ENCODE results near the gene INPPL1.

INPPL1 gene

GRCh38 chr11:72220696-72221363 is 3.7 kb upstream of the INPPL1 start:
- H3K4me1 ChIP-seq (ENCODE audit: insufficient read depth, low read length): peaks cover 16% of the 10 kb centered on the region
- DNase-seq (no peak), ATAC-seq (ENCODE audit: insufficient read depth, low read depth) (no peak)
- no peaks in the 10 kb centered on the region; the same call in 1 of the 2 replicates for H3K36me3 ChIP-seq (ENCODE audit: insufficient read depth, low read length)
- TF ChIP-seq CTCF (IDR thresholded peaks at IDR 0.05; ENCODE audit: borderline replicate concordance, extremely low read depth, low read length, poor library complexity, severe bottlenecking) (no peak), EZH2 (IDR thresholded peaks at IDR 0.05; ENCODE audit: borderline replicate concordance, low read depth, low read length, severe bottlenecking) (no peak)
- H3K9me3 ChIP-seq (ENCODE audit: insufficient read depth, low read length, severe bottlenecking): no peaks in the 10 kb centered on the region
- H3K4me3 ChIP-seq (ENCODE audit: low read depth in 1 of 2, low read length in 2 of 2): no peak overlapping the region
- H3K9ac ChIP-seq (ENCODE audit: low read depth, low read length): no peak overlapping the region
- H3K27ac ChIP-seq (ENCODE audit: low read length): no peak overlapping the region
- no peak overlapping the region for H2AFZ ChIP-seq (ENCODE audit: low read depth, low read length)
- H4K20me1 ChIP-seq (ENCODE audit: insufficient read depth, low read length): no peaks in the 10 kb centered on the region
- H3K27me3 ChIP-seq (ENCODE audit: insufficient read depth, low read length, poor library complexity): peaks cover 16% of the 10 kb centered on the region
- H3K4me2 ChIP-seq (ENCODE audit: insufficient read depth, low read length): no peak overlapping the region
- H3K79me2 ChIP-seq (ENCODE audit: insufficient read depth, low read length): peaks cover 21% of the 10 kb centered on the region

GRCh38 chr11:72221386-72222075 is 3.0 kb upstream of the INPPL1 start:
- H3K4me1 ChIP-seq (ENCODE audit: insufficient read depth, low read length): peaks cover 23% of the 10 kb centered on the region
- no peak for DNase-seq
- H3K79me2 ChIP-seq (ENCODE audit: insufficient read depth, low read length): peaks cover 25% of the 10 kb centered on the region
- H4K20me1 ChIP-seq (ENCODE audit: insufficient read depth, low read length): peaks cover 2% of the 10 kb centered on the region; the same call in 1 of the 2 replicates
- H3K9me3 ChIP-seq (ENCODE audit: insufficient read depth, low read length, severe bottlenecking): no peaks in the 10 kb centered on the region
- H3K27me3 ChIP-seq (ENCODE audit: insufficient read depth, low read length, poor library complexity): peaks cover 15% of the 10 kb centered on the region
- H3K4me2 ChIP-seq (ENCODE audit: insufficient read depth, low read length): no peak overlapping the region
- H3K9ac ChIP-seq (ENCODE audit: low read depth, low read length): no peak overlapping the region
- ATAC-seq (ENCODE audit: insufficient read depth, low read depth): no peak
- no peak overlapping the region for H3K27ac ChIP-seq (ENCODE audit: low read length)
- no peak overlapping the region for H3K4me3 ChIP-seq (ENCODE audit: low read depth in 1 of 2, low read length in 2 of 2)
- H2AFZ ChIP-seq (ENCODE audit: low read depth, low read length): peak overlapping the region; percentile 33
- no peak for TF ChIP-seq EZH2 (IDR thresholded peaks at IDR 0.05; ENCODE audit: borderline replicate concordance, low read depth, low read length, severe bottlenecking)
- no peak for TF ChIP-seq CTCF (IDR thresholded peaks at IDR 0.05; ENCODE audit: borderline replicate concordance, extremely low read depth, low read length, poor library complexity, severe bottlenecking)
- H3K36me3 ChIP-seq (ENCODE audit: insufficient read depth, low read length): peaks cover 3% of the 10 kb centered on the region

GRCh38 chr11:72222106-72222891 is 2.3 kb upstream of the INPPL1 start:
- H3K4me2 ChIP-seq (ENCODE audit: insufficient read depth, low read length): peak overlapping the region; percentile 99
- peaks cover 7% of the 10 kb centered on the region; the same call in 1 of the 2 replicates for H4K20me1 ChIP-seq (ENCODE audit: insufficient read depth, low read length)
- peak overlapping the region; percentile 97 for H3K27ac ChIP-seq (ENCODE audit: low read length)
- peaks cover 29% of the 10 kb centered on the region for H3K4me1 ChIP-seq (ENCODE audit: insufficient read depth, low read length)
- no peaks in the 10 kb centered on the region for H3K9me3 ChIP-seq (ENCODE audit: insufficient read depth, low read length, severe bottlenecking)
- DNase-seq: no peak
- no peak for ATAC-seq (ENCODE audit: insufficient read depth, low read depth)
- H3K9ac ChIP-seq (ENCODE audit: low read depth, low read length): peak overlapping the region; percentile 92
- peak overlapping the region; percentile 95 to 96 for H3K4me3 ChIP-seq (ENCODE audit: low read depth in 1 of 2, low read length in 2 of 2)
- peak overlapping the region; percentile 96 for H2AFZ ChIP-seq (ENCODE audit: low read depth, low read length)
- TF ChIP-seq CTCF (IDR thresholded peaks at IDR 0.05; ENCODE audit: borderline replicate concordance, extremely low read depth, low read length, poor library complexity, severe bottlenecking) (no peak), EZH2 (IDR thresholded peaks at IDR 0.05; ENCODE audit: borderline replicate concordance, low read depth, low read length, severe bottlenecking) (no peak)
- H3K79me2 ChIP-seq (ENCODE audit: insufficient read depth, low read length): peaks cover 33% of the 10 kb centered on the region
- peaks cover 12% of the 10 kb centered on the region for H3K27me3 ChIP-seq (ENCODE audit: insufficient read depth, low read length, poor library complexity)
- peaks cover 10% of the 10 kb centered on the region for H3K36me3 ChIP-seq (ENCODE audit: insufficient read depth, low read length)
